NCI-H128 (cell line): ENCODE data around the gene SERGEF.

Source experiments
- DNase-seq: peaks from one replicate; lab custom pipeline; 2025; ENCODE audit not compliant: unreplicated experiment; lab: John Stamatoyannopoulos, UW

The SERGEF gene

DNA sequence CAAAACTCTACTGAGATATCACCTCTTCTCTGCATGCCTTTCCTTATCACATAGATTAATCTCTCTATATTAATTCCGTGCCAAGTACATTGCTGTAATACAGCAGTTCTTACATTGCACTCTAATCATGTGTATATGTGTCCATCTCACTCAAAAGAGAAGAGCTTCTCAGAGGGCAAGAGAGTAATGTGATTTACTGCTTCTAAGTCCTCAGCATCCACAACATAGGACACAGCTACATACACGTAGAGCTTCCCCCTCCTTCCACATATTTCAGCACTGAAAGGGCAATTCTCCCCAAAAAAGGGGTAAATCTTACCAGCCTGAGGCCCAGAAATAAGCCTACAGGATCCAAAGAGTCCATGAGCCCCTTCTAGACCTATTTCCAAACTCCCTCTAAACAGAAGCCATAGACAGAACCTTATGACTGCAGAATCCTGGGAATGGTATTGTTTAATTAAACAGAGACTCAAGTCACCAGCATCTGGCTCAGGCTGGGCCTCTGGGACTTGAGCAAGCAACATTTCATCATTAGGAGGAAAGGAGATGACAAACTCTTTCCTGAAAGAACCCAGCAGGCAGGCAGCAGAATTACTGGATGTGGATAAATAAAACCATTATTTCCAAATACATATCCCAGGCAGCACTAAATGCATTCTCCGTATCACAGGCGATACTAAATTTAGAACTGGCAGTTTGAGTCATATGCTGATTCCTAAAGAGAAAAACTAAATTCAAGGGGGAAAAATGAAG is 191.0 kb downstream of the SERGEF start:
- DNase-seq = no peak

- DNase-seq = no peak
Measured at GRCh38 chr11:17816232-17816931, 196.5 kb downstream of the SERGEF start.

DNA sequence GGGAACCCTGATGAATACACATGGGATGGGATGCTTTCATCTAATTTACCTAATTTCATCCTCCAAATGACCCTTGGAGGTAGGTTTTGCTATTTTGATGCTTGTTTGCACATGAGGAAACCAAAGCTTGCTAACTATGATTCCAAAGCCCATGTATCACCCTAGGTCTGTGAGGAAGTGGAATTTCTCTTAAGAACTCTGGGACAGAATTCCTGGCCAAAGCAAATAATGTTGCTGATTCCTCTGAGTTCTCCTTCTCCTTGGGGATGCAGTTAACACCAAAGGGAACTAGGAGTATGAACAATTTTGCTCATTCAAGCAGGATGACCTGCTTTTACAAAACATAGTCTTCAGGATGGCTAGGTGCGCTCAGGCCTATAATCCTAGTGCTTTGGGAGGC is 198.3 kb downstream of the SERGEF start:
- DNase-seq = no peak

DNA sequence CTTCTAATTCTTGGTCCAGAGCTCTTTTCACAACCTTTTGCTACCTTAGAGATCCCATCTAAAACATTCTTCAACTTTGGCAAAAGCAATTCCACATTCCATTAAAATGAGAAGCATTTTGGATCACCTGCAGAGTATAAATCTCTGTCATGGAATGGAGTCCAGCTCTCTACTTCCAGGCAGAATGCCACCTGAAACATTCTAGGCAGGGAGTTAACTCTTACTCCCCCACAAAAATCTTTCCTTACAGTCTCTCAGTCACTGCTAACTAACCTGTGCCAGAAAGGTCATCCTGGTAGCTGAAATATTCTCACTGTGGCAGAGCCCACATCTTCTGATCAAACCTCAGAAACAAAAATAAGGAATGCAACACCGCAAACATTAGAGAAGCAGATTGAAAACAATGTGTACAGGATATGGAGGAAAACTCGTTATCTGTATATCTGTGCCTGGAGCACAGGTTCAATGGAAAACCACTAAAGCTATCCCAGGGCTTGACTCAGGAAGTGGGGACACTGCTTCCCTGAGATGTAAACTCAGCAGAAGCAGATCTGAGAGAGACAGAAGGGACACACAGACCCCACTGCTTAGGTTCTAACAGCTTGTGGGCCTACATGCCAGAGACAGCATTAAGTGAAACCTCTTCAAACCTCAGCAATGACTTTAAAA is 199.3 kb downstream of the SERGEF start:
- no peak for DNase-seq

GRCh38 chr11:17812865-17813187 is 200.0 kb downstream of the SERGEF start:
- DNase-seq = no peak

DNA sequence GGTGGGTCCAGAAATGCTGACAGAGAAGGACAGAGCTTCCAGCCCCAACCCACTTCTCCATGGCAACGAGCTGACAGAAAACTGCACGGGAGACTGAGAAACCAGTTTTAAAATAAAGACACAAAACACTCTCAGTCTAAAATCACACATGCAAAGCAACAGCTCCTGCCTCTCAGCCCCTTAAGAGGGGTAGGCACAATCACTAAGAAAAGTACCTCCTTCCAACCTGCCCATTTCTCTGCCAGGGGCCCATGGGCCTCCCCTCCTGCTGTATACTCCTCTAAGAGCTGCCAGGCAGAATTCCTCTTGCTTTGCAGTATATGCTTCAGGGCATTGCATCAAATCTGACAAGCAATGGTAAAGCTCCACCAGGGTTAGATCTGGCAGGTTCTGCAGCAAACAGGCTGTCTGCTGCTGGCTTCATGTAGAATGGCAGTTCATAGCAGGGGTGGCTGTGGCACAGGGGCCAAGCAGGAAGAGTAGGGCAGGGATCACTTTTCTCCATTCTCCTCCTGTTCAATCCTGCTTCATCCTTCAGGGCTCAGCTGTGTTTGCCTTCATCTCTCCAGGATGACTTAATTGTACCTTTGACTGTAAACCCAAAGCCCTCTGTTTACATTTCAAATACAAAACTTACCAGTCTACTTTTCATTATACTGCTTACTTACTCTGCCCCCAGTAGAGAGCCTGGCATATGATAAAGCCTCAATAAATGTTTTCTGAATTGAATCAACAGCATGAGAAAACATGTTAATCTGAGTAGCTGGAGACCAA is 200.6 kb downstream of the SERGEF start:
- no peak for DNase-seq

GRCh38 chr11:17811352-17811751 is 201.5 kb downstream of the SERGEF start:
- DNase-seq = no peak

DNA sequence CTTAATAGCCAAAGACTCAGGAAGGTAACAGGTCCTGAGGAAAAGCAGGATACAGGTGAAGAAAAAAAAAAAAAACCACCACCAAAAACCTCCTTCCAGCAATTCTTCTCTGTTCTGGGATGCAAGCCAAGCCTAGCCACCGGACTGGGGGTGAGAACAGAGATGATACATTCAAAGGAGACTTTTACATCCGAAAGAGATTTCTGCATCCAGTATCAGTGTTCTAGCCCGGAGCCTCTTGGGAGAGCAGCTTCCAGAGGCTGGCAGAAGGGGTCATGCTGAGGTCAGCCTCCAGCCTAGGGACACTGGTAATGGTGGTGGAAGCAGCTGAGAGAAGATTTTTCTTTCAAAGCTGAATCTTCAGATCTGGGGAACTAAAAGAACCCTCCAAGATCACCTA is 202.1 kb downstream of the SERGEF start:
- DNase-seq = no peak

GRCh38 chr11:17810041-17810440 is 202.8 kb downstream of the SERGEF start:
- DNase-seq = no peak

DNA sequence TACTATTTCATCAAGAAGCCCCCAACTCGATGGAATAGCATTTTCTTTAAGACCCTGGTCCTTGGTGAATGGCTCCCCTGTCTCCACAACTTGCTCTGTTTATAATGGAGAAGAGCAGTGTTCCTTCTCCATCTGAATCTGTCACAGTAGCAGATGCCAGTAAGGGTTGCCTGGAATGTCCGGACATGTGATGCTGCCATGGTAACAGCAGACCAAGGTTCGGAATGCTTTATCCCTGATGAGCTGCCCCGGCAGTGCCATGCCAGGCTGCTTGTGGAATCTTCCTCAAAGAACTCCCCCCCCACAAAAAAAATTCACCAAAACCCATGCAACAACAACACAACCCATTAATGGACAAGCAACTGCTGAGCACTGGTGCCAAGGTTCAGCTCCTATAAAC is 205.8 kb downstream of the SERGEF start:
- DNase-seq = no peak

DNA sequence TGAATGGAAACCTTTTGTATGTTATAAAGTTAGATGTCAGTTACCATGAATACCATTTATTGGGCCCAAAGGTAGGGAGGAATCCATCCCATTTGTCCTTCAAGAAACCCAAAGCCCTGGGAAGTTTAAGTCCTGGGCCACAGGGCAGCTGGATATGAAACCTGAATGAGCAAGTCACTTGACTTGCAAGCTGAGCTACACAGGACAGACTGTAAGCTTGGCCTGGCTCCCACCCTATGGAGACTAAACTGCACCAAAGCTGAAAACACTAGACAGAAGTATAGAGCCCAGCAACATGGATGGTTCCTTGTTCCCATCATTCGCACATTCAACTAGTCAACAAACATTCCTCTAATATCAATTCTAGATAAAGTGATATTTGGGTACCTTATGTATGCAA is 207.0 kb downstream of the SERGEF start:
- no peak for DNase-seq

GRCh38 chr11:17805043-17805442 is 207.8 kb downstream of the SERGEF start:
- no peak for DNase-seq

DNA sequence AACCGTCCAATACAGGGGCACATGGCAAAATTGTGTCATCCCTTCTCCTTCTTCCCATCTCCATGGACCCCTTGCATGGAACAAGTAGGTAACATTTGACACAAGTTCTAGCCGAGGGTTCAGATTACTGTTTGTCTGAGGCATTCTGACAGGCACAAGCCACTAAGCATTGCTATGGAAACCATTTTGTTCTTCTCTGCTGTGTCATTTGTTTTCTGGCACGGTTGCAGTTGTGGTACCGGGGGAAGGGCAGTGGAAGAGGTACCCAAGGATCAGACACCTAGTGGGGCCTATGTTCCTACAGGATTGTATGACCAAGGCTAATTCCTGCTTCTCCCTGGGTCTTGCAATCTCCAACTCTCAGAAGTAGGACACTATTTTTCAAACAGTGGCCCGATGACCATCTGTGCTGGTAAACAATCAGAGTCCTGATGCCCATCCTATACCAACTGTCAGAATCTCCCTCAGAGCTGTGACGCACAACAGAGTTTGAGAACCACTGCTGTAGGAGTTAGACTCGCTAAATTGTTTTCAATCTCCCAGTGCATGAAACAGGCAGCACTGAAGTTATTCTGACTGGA is 209.0 kb downstream of the SERGEF start:
- DNase-seq = no peak

DNA sequence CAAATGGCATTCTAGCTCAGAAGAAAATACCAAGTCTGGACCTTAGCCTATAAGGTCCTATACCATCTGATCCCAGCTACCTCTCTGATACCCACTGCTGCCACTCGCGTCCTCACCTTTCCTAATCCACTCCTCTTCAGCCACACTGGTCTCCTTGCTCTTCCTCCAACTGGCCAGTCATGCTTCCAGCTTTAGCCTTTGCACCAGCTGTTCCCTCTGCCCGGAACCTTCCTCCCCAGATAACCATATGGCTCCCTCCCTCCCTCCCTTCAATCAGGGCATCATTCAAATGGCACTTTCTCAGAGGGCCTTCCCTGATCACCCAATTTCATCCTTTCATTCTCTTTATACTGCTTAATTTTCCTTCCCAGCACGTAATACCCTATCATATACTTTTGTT is 210.4 kb downstream of the SERGEF start:
- DNase-seq = no peak

DNA sequence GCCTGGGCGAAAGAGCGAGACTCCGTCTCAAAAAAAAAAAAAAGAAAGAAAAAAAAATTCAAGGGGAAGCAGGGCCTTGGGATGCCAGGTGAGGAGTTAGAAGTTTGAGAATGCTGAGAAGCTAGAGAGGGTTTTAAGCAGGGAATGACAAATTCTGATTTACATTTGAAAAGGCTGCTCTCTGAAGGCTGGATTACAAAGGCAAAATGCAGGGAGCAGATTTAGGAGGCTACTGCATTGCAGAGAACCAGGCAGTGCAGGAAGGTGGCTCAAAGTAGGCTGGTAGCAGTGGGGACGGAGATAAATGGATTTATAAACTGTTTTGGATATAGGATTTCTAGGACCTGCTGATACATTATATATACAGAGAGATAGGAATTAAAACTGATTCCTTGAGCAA is 211.7 kb downstream of the SERGEF start:
- DNase-seq = no peak

DNA sequence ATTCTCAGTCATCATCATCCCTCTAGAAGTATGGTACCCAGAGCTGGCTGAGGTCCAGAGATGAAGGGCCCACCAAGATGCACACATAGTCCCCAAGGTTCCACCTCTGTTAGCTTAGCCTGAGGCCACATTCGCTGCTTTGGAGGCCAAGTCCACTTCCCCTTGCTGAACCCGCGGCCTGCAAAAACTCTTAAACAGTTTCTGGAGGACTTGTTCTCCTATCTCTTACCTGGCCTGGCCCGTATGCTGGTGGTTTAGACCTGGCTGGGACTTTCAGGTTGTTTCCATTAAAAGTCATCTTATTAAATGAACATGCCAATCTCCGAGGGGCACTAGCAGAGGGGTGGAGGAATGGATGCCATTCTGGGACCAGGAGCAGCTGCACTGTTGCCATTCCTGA is 213.7 kb downstream of the SERGEF start:
- DNase-seq = no peak

- no peak for DNase-seq
Measured at GRCh38 chr11:17798716-17799115, 214.1 kb downstream of the SERGEF start.

DNA sequence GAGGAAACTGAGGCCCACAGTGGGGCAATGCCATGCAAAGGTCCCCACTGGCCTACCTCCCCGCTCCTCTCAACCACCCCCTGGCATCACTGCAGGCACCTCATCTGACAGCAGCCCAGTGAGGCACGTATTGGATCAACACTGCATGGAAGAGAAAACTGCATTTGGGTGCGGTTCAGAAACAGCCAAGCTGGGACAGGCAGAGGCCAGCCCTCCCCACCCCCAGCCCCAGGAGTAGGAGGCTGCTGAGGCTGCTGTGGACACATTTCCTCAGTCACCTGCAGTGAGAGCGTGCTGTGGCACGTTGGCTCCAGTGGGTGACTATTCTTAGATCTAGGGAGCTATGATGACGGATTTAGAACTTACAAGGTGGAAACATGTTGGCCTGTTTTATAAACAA is 214.6 kb downstream of the SERGEF start:
- no peak for DNase-seq

GRCh38 chr11:17796154-17796553 is 216.7 kb downstream of the SERGEF start:
- DNase-seq = no peak

DNA sequence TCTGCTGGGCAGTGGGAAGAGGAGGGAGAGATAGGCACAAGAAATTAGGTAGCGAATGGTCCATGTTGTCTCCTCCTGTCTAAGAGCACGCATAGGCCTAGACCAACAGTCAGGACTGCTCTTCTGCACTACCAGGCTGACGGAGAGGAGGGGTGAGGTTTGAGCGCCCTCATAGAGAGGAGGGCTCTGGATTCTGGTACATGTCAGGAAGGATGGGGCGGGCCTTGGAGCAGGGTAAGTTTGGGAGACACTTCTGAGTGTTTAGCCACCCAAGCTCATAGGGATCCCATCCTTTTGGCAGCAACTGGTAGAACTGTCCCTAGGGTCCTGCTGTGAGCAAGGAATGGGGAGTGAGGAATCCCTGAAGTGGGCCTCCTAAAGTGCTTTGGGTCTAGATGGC is 217.9 kb downstream of the SERGEF start:
- no peak for DNase-seq

- no peak for DNase-seq
Measured at GRCh38 chr11:17793642-17794170, 219.1 kb downstream of the SERGEF start.
